Measurements from ENCODE around the gene WAPL.

WAPL gene

DNA sequence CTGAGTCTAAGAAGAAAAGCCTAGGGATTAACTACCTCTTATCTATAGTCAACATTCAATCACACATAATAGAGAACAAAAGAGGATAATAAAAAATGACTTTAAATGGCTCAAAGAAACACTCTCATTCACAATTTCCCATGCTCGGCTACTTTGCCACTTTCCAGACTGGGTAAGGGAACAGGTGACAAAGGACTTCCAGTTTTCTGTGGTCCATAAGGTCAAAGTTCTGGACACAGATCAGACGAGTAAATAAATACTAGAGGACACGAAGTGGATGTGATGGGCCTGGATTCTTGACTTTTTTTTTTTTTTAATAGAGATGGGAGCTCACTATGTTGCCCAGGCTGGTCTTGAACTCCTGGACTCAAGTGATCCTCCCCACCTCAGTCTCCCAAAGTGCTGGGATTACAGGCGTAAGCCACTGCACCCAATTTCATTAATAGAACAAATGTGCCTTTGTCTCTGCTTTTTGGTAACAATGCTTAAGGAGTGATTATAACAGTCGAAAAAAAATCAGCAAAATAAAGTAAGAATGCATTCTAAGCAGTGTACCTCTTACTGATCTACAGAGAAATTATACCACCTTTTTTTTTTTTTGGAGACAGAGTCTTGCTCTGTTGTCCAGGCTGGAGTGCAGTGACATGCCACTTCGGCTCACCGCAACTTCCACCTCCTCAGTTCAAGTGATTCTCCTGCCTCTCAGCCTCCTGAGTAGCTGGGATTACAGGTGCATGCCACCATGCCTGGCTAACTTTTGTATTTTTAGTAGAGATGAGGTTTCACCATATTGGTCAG lies 70.6 kb downstream of the WAPL start:
- DNase-seq = no peak

DNA sequence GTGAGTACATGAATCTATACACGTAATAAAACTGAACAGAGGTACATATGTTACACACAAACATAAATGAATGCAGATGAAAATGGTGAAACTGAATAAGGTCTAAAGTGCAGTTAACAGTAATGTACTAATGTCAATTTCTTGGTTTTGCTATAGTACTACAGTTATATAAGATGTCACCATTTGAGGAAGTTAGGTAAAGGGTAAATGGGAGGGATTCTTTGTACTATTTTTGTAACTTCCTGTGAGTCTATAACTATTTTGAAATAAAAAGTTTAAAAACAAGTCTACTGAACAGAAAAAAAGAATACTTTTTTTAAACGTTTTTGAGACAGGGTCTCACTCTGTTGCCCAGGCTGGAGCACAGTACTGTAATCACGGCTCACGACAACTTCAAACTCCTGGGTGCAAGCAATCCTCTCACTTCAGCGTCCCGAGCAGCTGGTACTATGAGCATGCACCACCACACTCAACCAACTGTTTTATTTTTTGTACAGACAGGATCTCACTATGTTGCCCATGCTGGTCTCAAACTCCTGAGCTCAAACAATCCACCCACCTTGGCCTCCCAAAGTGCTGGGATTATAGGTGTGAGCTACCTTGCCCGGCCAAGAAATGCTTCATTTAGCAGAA lies 71.5 kb downstream of the WAPL start:
- DNase-seq = no peak

DNA sequence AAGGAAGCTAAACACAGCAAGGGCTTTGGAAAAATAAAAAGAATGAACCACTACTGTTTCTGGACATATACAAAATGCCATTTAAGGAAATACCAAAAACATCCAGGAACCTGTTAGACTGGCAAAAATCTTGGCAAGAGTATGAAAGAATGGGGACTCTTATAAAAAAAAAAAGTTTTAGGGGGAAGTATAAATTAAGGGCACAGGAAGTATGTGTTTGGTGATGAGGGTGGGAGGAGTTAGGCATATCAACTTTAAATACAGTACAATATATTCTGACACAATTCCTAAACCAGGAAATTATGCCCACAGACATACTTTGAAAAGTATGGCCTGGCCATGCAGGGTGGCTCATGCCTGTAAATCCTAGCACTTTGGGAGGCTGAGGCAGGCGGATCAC lies 74.2 kb downstream of the WAPL start:
- no peak for DNase-seq

DNA sequence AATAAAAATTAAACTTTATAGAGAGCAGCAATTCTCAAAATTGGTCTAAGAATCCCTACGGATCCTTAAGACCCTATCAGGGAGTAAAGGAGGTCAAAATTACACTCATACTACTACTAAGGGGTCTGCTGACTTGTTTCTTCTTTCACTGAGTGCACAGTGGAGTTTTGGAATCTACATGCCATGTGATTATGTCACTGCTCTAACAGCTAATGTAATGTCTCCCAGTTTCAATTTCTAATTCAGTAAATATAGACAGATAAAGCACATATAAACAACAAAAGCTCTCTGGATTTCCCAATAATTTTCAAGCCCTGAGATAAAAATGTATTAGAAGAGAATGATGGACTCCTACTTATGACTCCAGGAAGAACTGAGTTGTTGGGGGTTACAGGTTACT lies 74.6 kb downstream of the WAPL start:
- no peak for DNase-seq

DNA sequence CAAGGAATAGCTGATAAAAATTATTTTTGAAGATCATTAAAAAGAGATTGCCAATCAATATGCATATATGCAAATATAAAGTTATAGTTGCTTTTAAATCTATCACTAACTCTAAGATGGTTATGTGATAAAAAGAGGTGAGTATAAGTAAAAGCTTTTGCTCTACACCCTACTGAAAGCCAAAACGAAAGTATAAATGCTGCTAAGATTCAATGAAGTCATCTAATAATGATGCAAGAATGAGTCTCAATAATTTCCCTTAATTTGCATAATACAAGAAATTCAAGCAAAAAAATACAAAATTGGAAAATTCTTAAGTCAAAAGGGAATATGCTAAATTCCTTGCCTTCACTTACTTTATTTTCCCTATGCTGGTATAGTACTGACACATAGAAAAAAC lies 75.2 kb downstream of the WAPL start:
- DNase-seq = no peak

DNA sequence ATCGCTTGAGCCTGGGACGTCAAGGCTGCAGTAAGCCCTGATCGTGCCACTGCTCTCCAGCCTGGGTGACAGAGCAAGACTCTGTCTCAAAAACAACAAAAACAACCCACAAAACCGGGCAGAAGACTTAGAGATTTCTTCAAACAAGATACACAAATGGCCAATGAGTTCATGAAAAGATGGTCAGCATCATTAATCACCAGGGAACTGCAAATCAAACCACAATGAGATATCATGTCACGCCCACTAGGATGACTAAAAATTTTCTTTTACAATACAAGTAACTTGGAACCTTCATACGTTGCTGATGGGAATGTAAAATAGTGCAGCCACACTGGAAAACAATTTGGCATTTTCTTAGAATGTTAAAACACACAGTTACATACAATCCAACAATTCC lies 77.7 kb downstream of the WAPL start:
- no peak for DNase-seq

DNA sequence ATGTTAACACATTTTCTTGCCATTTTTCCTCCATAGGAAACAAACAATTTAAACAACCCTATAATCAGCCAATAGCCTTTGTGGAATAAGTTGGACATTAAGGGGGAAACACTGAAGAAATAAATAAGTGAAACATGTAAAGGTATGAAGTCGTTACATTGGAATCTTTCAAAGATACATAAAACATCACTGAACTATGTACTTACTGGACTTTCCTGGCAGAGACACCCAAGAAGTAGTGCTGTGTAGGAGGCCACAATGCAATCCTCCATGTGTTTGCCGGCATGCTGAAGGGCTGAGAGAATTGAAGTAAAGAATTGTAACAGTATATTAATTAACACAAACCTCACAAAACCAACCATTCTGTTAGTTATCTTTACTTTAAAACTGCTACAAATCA lies 78.5 kb downstream of the WAPL start:
- no peak for DNase-seq

DNA sequence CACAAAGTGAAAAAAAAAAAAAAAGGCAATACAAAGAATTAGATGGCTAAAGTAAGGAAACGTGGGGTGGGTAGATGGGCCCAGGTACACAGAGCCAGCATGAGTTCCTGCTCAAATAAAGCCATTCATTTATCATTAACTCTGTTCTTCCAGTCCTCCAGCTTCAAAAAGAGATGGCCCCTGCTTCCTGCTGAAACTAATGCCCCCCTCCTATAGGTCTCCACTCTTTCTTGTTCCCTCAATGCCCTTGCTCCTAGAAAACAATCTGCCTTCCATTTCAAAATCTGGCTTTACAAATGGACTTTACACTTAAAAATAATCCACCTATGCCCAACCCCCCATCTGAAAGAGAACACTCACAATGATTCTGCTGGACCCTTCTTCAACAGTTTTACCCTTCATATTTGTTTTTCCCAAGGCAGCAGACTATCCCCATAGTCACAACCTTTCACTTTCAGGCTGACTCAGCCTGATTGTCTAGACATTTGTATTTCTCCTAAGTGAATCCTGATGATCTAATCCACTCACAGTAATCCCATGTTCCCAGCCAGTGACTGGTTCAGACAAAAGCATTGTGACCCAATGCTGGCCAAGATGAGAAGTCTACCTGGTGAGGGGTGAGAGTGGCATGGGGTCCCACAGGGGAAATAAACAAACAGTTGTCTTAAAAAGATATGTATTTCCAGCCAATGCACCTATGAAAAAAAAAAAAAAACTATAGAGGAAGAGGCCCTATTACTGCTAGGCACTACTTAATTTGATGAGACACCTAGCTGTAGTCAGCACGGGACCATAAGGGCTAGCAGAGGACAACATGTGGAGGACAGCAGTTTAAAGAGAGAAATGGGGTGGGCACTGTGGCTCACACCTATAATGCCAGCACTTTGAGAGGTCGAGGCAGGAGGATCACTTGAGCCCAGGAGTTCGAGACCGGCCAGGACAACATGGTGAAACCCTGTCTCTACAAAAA lies 80.4 kb downstream of the WAPL start:
- no peak for DNase-seq

DNA sequence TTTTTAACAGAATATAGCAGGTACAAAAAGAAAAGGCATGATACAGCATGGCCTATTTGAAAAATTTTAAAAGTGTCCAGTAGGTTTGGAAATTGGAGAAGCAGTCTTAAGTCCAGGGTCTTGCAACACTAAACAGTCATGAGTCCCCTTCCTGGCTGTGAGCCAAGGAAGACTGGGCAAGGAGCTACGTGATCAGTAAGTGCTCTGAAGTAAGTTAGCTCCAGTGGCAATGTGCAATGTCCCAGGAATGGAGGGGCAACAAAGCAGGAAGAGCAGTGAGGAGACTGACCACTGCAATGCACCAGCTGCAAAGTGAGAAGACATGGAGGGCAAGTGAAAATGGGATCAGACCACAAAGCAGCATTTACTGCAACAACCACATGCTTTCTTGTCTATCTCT lies 82.0 kb downstream of the WAPL start:
- DNase-seq = no peak

DNA sequence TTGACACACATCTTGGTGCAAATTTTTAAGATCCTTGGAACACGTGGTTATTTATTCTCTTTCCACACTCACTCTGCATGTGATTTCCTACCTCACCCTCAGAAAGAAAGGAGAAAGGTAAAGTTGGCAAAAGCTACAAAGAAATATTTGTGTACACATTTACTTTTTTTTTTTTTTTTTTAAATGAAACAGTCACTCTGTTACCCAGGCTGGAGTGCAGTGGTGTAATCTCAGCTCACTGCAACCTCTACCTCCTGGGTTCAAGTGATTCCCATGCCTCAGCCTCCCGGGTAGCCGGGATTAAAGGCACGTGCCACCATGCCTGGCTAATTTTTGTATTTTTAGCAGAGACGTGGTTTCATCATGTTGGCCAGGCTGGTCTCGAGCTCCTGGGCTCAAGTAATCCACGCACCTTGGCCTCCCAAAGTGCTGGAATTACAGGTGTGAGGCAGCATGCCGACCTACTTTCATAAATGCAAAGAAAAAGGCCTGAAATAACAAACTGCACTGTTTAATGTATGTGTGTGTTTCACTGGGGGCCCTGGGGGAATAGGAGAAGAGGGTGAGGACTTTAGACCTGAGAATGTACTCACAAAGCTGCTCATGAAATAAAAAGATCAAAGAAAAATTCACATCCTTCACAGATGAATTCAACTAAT lies 83.4 kb downstream of the WAPL start:
- DNase-seq = no peak

DNA sequence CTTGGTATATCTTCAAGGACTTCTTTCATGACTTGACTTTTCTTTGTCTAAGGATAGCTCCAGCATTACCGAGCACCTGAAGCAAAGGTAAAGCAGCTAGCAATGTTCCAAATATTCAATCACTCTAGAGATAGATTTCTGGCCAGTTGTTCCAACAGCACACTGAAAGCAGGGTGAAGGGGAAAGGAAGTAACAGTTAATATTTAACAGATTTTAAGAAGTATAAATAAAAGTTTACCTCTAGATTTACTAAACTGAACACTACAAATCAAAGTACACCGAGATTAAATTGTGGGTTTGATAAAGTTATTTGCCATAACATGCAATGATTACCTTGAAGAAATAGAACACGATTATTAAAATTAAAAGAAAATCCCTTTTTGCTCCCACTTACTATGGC lies 84.1 kb downstream of the WAPL start:
- DNase-seq = no peak

DNA sequence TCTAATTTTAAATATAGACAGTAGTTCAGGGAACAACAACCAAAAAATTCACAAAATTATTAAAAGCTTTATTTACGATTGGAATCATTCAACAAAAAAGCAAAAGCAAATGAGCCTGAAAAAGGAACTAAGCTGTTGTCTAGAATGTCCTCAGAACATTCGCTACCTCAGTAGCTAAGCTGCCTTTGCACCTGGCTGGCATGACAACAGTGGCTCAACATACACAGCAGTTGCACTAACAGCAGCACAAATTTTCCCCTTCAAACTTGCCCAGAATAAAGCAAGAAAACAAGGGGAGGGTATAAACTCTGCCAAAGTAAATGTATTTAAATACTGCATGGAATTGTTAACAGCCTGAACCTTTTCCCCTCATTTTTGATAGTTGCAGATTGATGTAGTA lies 84.6 kb downstream of the WAPL start:
- no peak for DNase-seq

DNA sequence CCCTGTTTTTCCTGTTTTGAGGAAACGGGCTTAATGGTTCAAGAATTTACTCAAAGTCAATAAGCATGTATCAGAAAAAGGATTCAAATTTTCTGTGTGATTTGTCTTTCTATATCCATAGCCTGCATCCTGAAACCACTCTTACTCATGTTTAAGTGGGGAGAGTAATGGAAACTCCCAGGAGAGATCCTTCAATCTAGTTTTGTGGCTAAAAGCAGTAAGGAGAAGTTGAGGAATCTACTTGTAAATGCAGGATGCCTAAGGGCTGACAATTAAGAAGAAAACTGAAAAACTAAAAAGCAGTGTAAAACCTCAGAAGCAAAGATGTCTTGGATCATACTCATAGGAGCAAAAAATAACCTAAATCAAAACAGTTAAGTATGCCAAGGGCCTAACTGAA lies 86.9 kb downstream of the WAPL start:
- DNase-seq = no peak

DNA sequence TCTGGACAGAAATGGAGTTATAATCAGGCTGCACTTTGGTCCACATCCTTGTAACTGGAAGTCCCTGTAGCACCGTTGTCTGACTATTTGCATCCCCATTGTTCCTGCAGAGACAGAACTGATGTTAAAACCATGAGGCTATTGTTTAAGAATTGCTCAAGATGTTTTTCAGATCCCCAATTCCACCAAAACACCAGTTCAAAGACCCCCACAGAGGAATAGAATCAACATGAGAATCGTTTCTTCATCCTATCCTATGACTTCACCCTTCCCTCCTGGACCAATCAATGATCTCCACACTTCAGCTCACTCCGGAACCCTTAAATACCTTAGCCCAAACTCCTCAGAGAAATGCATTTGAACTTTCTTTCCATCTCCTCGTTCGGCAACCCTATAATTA lies 97.9 kb downstream of the WAPL start:
- DNase-seq = no peak

DNA sequence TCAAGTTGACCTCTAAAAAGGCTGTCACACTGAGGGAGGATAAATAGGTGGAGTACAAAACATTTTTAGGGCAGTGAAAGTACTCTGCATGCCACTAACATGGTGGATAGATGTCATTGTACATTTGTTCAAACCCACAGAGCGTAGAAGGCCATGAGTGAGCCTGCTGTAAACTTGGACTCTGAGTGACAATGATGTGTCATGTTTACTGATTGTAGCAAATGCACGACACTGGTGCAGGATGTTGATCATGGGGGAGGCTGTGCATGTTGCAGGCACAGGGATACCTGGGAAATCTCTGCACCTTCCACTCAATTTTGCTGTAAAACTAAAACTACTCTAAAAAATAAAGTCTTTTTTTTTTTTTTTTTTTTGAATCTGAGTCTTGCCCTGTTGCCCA lies 102.5 kb downstream of the WAPL start:
- no peak for DNase-seq

DNA sequence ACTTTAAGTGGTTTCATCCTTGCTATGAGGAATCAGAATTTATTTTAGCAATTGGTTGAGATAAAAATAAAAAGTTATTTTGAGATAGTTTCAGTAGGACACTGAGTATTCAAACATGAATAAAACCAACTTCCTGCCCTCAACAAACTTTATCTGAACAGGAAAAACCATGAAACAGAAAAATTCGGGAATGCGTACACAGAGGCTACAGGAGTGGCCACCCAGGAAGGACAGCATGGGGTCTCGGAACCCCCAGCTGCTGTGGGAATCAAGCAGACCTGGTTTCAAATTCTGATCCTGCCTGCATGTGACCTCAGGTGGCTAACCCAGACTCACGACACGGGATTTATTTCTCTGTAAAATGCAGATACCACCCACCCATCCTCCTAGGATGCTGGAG lies 106.0 kb downstream of the WAPL start:
- no peak for DNase-seq

DNA sequence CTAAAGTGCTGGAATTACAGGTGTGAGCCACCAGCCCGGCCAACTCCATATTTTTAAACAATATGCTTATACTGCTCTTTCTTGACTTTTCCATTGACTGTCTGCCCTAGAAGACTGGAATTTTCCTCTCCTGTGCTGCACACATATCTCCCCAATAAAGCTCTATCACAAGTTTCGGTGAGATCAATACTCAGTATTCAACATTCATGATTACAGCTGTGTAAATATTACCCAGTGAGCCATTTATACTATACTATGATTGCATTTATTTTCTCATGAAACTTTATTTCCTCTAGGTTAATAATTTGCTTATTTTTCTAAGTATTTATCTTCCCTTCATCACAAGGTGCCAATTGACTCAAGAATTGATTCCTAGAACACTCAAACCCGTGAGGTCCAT lies 106.5 kb downstream of the WAPL start:
- no peak for DNase-seq

DNA sequence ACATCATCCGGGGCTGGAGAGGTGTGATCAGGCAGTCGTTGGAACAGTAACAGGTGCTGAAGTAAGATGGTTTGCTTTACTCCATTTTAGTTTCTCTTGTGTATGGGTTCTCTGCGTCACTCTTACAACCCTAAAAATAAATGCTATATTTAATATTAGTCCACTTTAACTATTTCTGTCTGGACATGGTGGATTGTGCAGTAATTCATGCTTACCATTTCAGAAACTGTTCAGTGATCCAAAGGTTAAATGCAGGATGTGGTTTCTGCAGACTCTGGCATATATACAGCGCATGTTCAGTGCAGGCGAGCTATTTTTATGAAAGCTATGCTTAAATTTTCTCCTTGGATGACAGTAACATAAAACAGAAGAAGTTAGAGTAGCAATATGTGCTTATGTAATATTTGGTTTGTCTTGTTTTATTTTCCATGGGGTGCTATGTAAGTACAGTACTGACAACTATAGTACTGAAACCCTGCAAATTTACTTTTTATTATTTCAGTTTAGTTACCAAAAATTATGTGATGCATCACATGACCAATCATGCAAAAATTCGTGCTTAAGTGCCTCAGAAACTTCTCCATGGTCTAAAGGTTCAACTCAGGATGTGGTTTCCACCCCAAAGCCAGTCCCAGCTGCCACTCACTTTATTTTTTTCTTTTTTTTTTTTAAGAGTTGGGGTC lies 108.4 kb downstream of the WAPL start:
- no peak for DNase-seq

DNA sequence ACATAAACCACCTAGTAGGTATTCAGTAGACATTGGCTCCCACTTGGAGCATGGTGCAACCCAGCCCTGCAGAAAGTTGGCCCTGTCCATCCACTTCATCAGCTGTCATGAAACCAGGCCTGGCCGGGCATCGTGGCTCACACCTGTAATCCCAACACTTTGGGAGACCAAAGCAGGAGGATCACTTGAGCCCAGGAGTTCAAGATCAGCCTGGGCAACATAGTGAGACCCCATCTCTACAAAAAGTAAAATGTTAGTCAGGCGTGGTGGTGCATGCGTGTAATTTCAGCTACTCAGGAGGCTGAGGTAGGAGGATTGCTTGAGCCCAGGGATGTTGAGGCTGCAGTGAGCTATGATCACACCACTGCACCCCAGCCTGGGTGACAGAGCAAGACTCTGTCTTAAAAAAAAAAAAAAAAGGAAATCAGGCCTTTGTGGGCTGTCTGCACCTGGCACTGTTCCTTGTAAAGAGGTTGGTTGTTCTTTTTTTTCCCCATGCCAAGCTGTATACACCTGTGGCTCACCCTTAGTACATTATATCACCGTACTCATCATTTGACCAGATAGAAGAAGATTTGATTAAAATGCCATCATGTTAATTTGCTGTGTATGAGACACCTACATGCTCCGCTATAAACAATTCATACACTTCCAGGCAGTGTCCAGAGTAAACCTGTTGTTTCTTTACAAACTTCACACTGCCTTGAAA lies 109.6 kb downstream of the WAPL start:
- no peak for DNase-seq

DNA sequence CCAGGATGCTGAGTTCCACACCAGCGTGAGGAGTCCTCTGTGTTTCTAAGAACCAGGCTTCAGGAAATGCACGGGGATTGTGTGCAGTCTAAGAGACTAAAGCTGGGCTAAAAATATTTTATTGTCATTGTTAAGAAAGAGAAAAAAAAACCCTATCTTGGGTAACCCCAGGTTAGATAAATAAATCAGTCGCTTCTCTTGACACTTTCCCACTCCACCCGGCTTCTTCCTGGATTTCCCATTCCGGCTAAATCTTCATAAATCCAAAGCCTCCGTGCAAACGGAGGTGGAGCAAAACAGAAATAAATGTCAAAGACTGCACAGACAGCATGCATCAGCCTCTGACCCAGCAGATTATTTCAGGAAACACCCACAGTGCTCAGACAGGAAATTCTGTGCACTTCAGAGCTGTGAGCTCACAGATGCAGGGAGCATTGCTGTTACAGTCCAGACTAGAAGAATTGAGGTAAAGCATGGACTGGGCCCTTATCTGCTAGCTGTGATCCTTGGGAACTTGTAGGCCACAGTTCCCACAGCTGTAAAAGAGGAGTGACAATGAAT lies 110.2 kb downstream of the WAPL start:
- DNase-seq = no peak

DNA sequence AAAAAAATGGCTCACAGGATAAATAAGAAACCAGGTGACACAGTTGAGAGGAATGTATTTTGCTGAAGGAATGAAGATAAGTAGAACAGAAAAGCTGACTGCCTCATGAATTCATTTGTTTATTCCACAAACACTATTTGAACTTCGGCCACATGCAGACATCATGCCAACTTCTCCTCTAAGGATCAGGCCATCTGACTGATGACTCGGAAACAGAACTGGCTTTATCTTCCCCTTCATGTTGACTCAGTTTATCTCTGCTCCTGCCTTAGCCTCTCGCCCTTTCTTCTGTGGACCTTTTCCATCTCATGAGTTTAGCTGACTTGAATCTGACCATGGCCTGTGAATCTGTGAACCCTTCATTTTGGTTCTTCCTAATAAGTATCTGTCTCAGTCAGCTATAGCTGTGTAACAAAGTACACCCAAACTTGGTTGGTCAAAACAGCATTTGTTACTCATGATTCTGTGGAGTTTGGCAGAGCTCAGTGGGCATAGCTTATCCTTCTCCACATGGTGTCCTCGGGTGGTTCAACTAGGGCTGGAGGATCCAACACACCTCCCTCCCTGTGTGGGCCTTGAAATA lies 111.0 kb downstream of the WAPL start:
- no peak for DNase-seq

Measured in NCI-H1436 treated with DMSO at 0.1 percent for 48 hours (cell line).